Naive thymus-derived CD4-positive, alpha-beta T cell (primary cell): ENCODE data around the gene TMEM79. TPM values are rescaled to one million over a fixed set of nuclear protein-coding genes. Genes with fewer than 3 reads are reported as not detected.

Source experiments
- ATAC-seq: fragments of 150-1000 bp; cut with Tn5 transposase; 2 replicates; pipeline ENCODE4 v1.10.0; 2021; ENCODE audit warnings: mild to moderate bottlenecking, moderate library complexity
- CTCF ChIA-PET: fragments of 350-600 bp; sonication (Branson Sonifier 250); formaldehyde crosslinking; loops from one replicate; lab custom pipeline; 2021; ENCODE audit warnings: antibody characterized with exemption; lab: Charles Lee
- POLR2A ChIA-PET: fragments of 350-600 bp; sonication (Branson Sonifier 250); formaldehyde crosslinking; loops from one replicate; lab custom pipeline; 2021; ENCODE audit warnings: antibody characterized with exemption, inconsistent platforms; lab: Charles Lee
- DNase-seq, 9 donors: peaks; one replicate each; pipeline versions ENCODE4 v3.0.0 to v3.0.0-alpha.2; 2020 to 2022; ENCODE audit warnings: mixed read lengths in 1 of 9
- H3K27ac ChIP-seq: one replicate; pipeline ENCODE4 v1.7.0; 2013; ENCODE audit warnings: mild to moderate bottlenecking, low read depth, low read length, moderate library complexity
- H3K27me3 ChIP-seq, 2 donors: one replicate each; pipeline ENCODE4 v1.7.0; 2013; ENCODE audit warnings: low read length in 2 of 2, mild to moderate bottlenecking in 2 of 2, moderate library complexity in 2 of 2; ENCODE audit not compliant: control insufficient read depth in 2 of 2, insufficient read depth in 2 of 2
- H3K36me3 ChIP-seq, 3 experiments: 1 replicate in 2 of 3; 2 replicates in 1 of 3; pipeline ENCODE4 v1.7.0; 2013; ENCODE audit warnings: low read length in 3 of 3, mild to moderate bottlenecking in 3 of 3, moderate library complexity in 1 of 3; ENCODE audit not compliant: insufficient read depth in 3 of 3, control insufficient read depth in 2 of 3
- H3K4me1 ChIP-seq, 2 donors: one replicate each; pipeline ENCODE4 v1.7.0; 2013; ENCODE audit warnings: low read length in 2 of 2, mild to moderate bottlenecking in 2 of 2, moderate library complexity in 1 of 2; ENCODE audit not compliant: control insufficient read depth in 2 of 2, insufficient read depth in 2 of 2
- H3K4me3 ChIP-seq: 2 replicates; pipeline ENCODE4 v1.7.0; 2013; ENCODE audit warnings: mild to moderate bottlenecking, low read length
- H3K9me3 ChIP-seq, 3 experiments: 1 replicate in 2 of 3; 2 replicates in 1 of 3; pipeline ENCODE4 v1.7.0; 2013; ENCODE audit warnings: low read length in 3 of 3; ENCODE audit not compliant: control insufficient read depth in 2 of 3
- H3K27ac Mint-ChIP-seq, 9 donors: one replicate each; pipeline ENCODE4 v1.8.0; 2020 to 2022; ENCODE audit warnings: mixed read lengths in 9 of 9, mild to moderate bottlenecking in 8 of 9, moderate library complexity in 5 of 9, inconsistent platforms in 2 of 9
- H3K27me3 Mint-ChIP-seq, 5 donors: one replicate each; pipeline ENCODE4 v1.8.0; 2021 to 2022; ENCODE audit warnings: mixed read lengths in 5 of 5, mild to moderate bottlenecking in 1 of 5
- H3K36me3 Mint-ChIP-seq, 5 donors: one replicate each; pipeline ENCODE4 v1.8.0; 2020 to 2022; ENCODE audit warnings: mixed read lengths in 5 of 5, mild to moderate bottlenecking in 3 of 5, inconsistent platforms in 1 of 5
- H3K4me1 Mint-ChIP-seq, 7 donors: one replicate each; pipeline ENCODE4 v1.8.0; 2020 to 2022; ENCODE audit warnings: mixed read lengths in 7 of 7, mild to moderate bottlenecking in 3 of 7, inconsistent platforms in 1 of 7
- H3K4me3 Mint-ChIP-seq, 10 donors: one replicate each; pipeline ENCODE4 v1.8.0; 2020 to 2022; ENCODE audit warnings: mild to moderate bottlenecking in 10 of 10, mixed read lengths in 10 of 10, moderate library complexity in 6 of 10, inconsistent platforms in 2 of 10
- H3K9me3 Mint-ChIP-seq, 11 donors: one replicate each; pipeline ENCODE4 v1.8.0; 2020 to 2022; ENCODE audit warnings: mixed read lengths in 11 of 11, mild to moderate bottlenecking in 4 of 11, inconsistent platforms in 1 of 11, moderate library complexity in 1 of 11
- intact Hi-C, 2 donors: fragments of 100-400 bp; cut with micrococcal nuclease; formaldehyde crosslinking; loops; one replicate each; pipeline ENCODE4 v1.15.1; 2023
- polyA plus RNA-seq, 2 donors: library from polyadenylated mRNA; unstranded; fragments of 300-500 nt; fragmentation: Illumina TruSeq; gene quantifications; one replicate each; pipeline ENCODE4 v1.2.3, GENCODE V29; 2021
- total RNA-seq, 6 experiments: library from RNA in 5 of 6; stranded (reverse) in 5 of 6; gene quantifications; 1 replicate in 5 of 6; 2 replicates in 1 of 6; pipeline ENCODE4 v1.2.3 and lab custom pipeline; 2021 to 2026

TMEM79 gene
- total and polyA plus RNA-seq, 7 experiments from 2014 or later: 4.3 to 18.6 (median 9.8) TPM

- H3K4me3 Mint-ChIP-seq: peak within 1 kb of the TSS in 5 of 10 donors; percentile 16 to 51 (median 38)
- peak within 1 kb of the TSS in 5 of 9 donors; percentile 10 to 65 (median 21) for H3K27ac Mint-ChIP-seq
- CTCF ChIA-PET: interaction anchor here (1.0 kb wide), 1 partner anchor 22 kb away, joined by 3 read pairs; no protein-coding TSS in a partner anchor
Measured at GRCh38 chr1:156247460-156248322, 36.4 kb upstream of the TMEM79 start, which contains the start of gene PAQR6. PAQR6 (minus strand) TSS chr1:156248056; CDS start chr1:156246731, 1,325 bp downstream.

DNA sequence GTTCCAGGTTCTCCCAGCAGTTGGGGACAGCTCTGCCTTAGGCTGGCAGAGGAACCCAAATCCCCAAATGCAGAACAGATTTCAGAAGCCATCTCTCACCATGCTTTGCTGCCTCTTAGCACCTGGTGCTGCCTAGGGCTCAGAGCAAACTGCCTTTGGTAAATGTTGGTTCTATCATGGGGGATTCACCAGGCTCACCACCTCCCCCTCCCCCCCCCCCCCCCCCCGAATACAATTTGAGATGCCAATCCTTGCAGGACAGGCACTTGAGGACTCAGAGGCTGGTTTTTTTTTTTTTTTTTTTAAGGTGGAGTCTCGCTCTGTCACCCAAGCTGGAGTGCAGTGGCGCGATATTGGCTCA lies 35.8 kb upstream of the TMEM79 start:
- H3K27me3 ChIP-seq: no peaks in the 10 kb centered on the region
- no peak for DNase-seq
- Mint-ChIP-seq H3K4me3 (no peak overlapping the region), H3K27me3 (peaks cover 0 to 6% (median 0%) of the 10 kb centered on the region in 5 donors), H3K27ac (peak overlapping the region in 1 of 9 donors; percentile 65), H3K9me3 (no peaks in the 10 kb centered on the region), H3K4me1 (peaks cover 0 to 26% (median 18%) of the 10 kb centered on the region in 7 donors), H3K36me3 (peaks cover 7 to 15% (median 10%) of the 10 kb centered on the region in 5 donors)
- ChIA-PET CTCF (no interaction called here), POLR2A (no interaction called here)
- peaks cover 0 to 45% (median 15%) of the 10 kb centered on the region in 3 experiments for H3K36me3 ChIP-seq
- no peak overlapping the region for H3K4me3 ChIP-seq
- H3K27ac ChIP-seq: no peak overlapping the region
- no peak for ATAC-seq
- no peaks in the 10 kb centered on the region for H3K9me3 ChIP-seq
- intact Hi-C loops: no loop called here
- peaks cover 8 to 10% of the 10 kb centered on the region in 2 donors for H3K4me1 ChIP-seq

More at GRCh38 chr1:156247460-156248322, 36.4 kb upstream of the TMEM79 start, which contains the start of gene PAQR6:
- Histone ChIP-seq H3K27ac (no peak within 1 kb of the TSS), H3K27me3 (no peaks in the 10 kb centered on the region), H3K4me1 (peaks cover 8 to 10% of the 10 kb centered on the region in 2 donors), H3K9me3 (no peaks in the 10 kb centered on the region), H3K36me3 (peaks cover 0 to 39% (median 15%) of the 10 kb centered on the region in 3 experiments), H3K4me3 (no peak within 1 kb of the TSS)
- intact Hi-C loops: no loop called here
- ATAC-seq: no peak
- Mint-ChIP-seq H3K9me3 (no peaks in the 10 kb centered on the region), H3K36me3 (peaks cover 1 to 9% (median 7%) of the 10 kb centered on the region in 5 donors), H3K27me3 (peaks cover 0 to 6% (median 0%) of the 10 kb centered on the region in 5 donors), H3K4me1 (peaks cover 0 to 25% (median 18%) of the 10 kb centered on the region in 7 donors)
- no peak for DNase-seq
- POLR2A ChIA-PET: interaction anchor here (0.6 kb wide), 1 partner anchor 40 kb away, joined by 3 read pairs; no protein-coding TSS in a partner anchor

GRCh38 chr1:156249593-156249992 lies 34.5 kb upstream of the TMEM79 start:
- ChIA-PET CTCF (interaction anchor here (1.1 kb wide), 1 partner anchor 153 kb away, joined by 3 read pairs; no protein-coding TSS in a partner anchor), POLR2A (no interaction called here)
- H3K27me3 ChIP-seq: no peaks in the 10 kb centered on the region
- DNase-seq (no peak), ATAC-seq (no peak)
- H3K36me3 Mint-ChIP-seq: peaks cover 7 to 21% (median 16%) of the 10 kb centered on the region in 5 donors
- H3K4me1 Mint-ChIP-seq: peaks cover 5 to 23% (median 18%) of the 10 kb centered on the region in 7 donors
- intact Hi-C loops: no loop called here
- H3K4me3 ChIP-seq: no peak overlapping the region
- peaks cover 8 to 10% of the 10 kb centered on the region in 2 donors for H3K4me1 ChIP-seq
- H3K36me3 ChIP-seq: peaks cover 0 to 57% (median 15%) of the 10 kb centered on the region in 3 experiments
- no peaks in the 10 kb centered on the region for H3K9me3 Mint-ChIP-seq
- peak overlapping the region in 3 of 9 donors; percentile 54 to 71 (median 59) for H3K27ac Mint-ChIP-seq
- no peak overlapping the region for H3K4me3 Mint-ChIP-seq
- H3K27ac ChIP-seq: no peak overlapping the region
- H3K9me3 ChIP-seq: no peaks in the 10 kb centered on the region
- peaks cover 0 to 6% (median 0%) of the 10 kb centered on the region in 5 donors for H3K27me3 Mint-ChIP-seq

GRCh38 chr1:156251527-156251926 lies 32.6 kb upstream of the TMEM79 start:
- H3K27me3 Mint-ChIP-seq: no peaks in the 10 kb centered on the region
- intact Hi-C loops: no loop called here
- H3K4me1 ChIP-seq: no peaks in the 10 kb centered on the region
- POLR2A ChIA-PET: interaction anchor here (1.3 kb wide), 1 partner anchor 31 kb away, joined by 7 read pairs; the partner anchor contains the start of gene SMG5
- H3K27ac ChIP-seq: no peak overlapping the region
- CTCF ChIA-PET: interaction anchor here (0.6 kb wide), 1 partner anchor 157 kb away, joined by 4 read pairs; no protein-coding TSS in a partner anchor
- no peaks in the 10 kb centered on the region for H3K27me3 ChIP-seq
- no peaks in the 10 kb centered on the region for H3K9me3 ChIP-seq
- peaks cover 9 to 66% (median 22%) of the 10 kb centered on the region in 3 experiments for H3K36me3 ChIP-seq
- H3K4me3 ChIP-seq: no peak overlapping the region
- H3K9me3 Mint-ChIP-seq: no peaks in the 10 kb centered on the region
- no peak overlapping the region for H3K4me3 Mint-ChIP-seq
- H3K4me1 Mint-ChIP-seq: peaks cover 0 to 11% (median 4%) of the 10 kb centered on the region in 7 donors
- peak overlapping the region in 2 of 9 donors; percentile 36 to 59 for H3K27ac Mint-ChIP-seq
- H3K36me3 Mint-ChIP-seq: peaks cover 11 to 26% (median 18%) of the 10 kb centered on the region in 5 donors
- DNase-seq: no peak
- no peak for ATAC-seq

GRCh38 chr1:156253634-156254033 lies 30.5 kb upstream of the TMEM79 start:
- peaks cover 11 to 35% (median 23%) of the 10 kb centered on the region in 5 donors for H3K36me3 Mint-ChIP-seq
- POLR2A ChIA-PET: no interaction called here
- peak overlapping the region in 7 of 9 donors; percentile 9 to 66 (median 32) for H3K27ac Mint-ChIP-seq

DNA sequence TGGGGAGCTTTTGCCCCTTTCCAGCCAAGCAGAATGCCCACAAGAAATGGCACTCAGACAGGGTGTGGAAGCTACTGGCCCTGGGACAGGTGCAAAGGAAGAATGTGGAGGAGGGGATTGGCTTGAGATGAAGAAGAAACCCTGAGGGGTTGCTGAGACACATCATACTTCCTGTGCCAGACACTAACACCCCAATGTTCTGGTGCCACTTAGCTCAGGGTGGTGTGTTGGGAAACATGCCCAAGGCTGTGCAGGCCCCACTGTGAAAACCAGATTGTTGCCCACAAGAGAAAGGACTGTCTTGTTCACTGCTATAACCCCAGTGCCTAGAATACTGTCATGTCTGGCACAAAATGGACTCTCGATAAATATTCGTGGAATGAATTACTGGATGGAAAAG lies 26.4 kb upstream of the TMEM79 start:
- Mint-ChIP-seq H3K4me3 (no peak overlapping the region), H3K27ac (peak overlapping the region in 6 of 9 donors; percentile 33 to 81 (median 60)), H3K4me1 (peaks cover 0 to 17% (median 5%) of the 10 kb centered on the region in 7 donors), H3K36me3 (peaks cover 24 to 52% (median 27%) of the 10 kb centered on the region in 5 donors), H3K27me3 (no peaks in the 10 kb centered on the region), H3K9me3 (no peaks in the 10 kb centered on the region)
- DNase-seq (no peak), ATAC-seq (no peak)
- intact Hi-C loops: no loop called here
- H3K9me3 ChIP-seq: no peaks in the 10 kb centered on the region
- H3K36me3 ChIP-seq: peaks cover 18 to 82% (median 29%) of the 10 kb centered on the region in 3 experiments
- H3K4me1 ChIP-seq: no peaks in the 10 kb centered on the region
- POLR2A ChIA-PET: no interaction called here
- CTCF ChIA-PET: no interaction called here
- no peak overlapping the region for H3K4me3 ChIP-seq
- H3K27me3 ChIP-seq: no peaks in the 10 kb centered on the region
- peak overlapping the region; percentile 12 for H3K27ac ChIP-seq

More at GRCh38 chr1:156253634-156254033, 30.5 kb upstream of the TMEM79 start:
- Histone ChIP-seq H3K36me3 (peaks cover 18 to 88% (median 23%) of the 10 kb centered on the region in 3 experiments), H3K27me3 (no peaks in the 10 kb centered on the region), H3K27ac (no peak overlapping the region), H3K9me3 (no peaks in the 10 kb centered on the region), H3K4me1 (no peaks in the 10 kb centered on the region), H3K4me3 (no peak overlapping the region)
- DNase-seq (no peak), ATAC-seq (no peak)
- Mint-ChIP-seq H3K27me3 (no peaks in the 10 kb centered on the region), H3K4me1 (peaks cover 0 to 22% (median 5%) of the 10 kb centered on the region in 7 donors), H3K9me3 (no peaks in the 10 kb centered on the region), H3K4me3 (no peak overlapping the region)
- CTCF ChIA-PET: no interaction called here
- intact Hi-C loops: no loop called here
